Fibroblast of skin of scalp (primary cell): ENCODE results near the gene GJA4.

Experiments used
- DNase-seq: peaks from one replicate; pipeline ENCODE4 v3.0.0-alpha.2; 2013

Gene GJA4

DNA sequence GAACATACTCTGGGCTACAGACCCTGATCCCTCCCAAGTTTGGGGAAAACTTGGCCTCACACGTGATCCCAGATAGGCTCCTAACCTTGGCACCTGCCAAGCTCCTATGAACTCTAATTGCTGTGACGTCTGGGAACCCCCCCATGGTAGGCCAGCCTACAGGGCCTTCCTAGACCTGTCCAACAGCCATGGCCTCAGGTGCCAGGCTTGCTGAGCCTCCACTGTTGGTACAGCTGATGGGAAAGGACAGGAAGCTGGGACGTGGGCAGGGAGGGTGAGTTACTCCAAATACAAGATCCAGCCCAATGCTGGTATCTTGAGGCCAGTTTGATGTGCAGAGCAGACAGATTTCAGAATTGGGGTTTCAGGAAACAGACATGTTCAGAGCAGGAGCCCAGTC is 47.6 kb downstream of the GJA4 start:
- no peak for DNase-seq

GRCh38 chr1:34842073-34842472 is 49.3 kb downstream of the GJA4 start:
- DNase-seq: no peak

DNA sequence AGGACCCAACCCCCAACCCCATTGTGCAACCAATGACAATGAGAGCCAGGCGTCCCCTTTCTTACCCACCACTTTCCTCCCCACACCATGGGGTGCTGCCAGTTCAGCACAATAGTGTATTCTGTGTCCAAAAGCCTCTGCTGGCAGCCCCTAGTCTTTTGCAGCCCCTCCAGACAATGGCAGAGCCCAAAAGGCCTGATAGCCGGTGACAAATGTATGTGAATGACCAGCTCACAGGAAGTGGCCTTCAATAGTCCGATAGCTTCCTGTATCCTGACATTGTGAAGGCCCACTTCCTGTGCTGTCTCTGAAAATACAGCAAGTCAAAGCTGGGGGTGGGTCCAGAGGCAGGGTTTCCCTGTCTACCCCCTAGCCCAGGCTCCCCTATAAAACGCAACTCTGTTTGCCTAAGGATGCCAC is 50.2 kb downstream of the GJA4 start:
- no peak for DNase-seq

- DNase-seq: no peak
Observed at GRCh38 chr1:34843392-34844251, 50.8 kb downstream of the GJA4 start.

GRCh38 chr1:34844252-34844634 is 51.4 kb downstream of the GJA4 start:
- no peak for DNase-seq
